ENCODE results near the gene ICE2. TPM values are rescaled to one million over a fixed set of nuclear protein-coding genes. Genes with fewer than 3 reads are reported as not detected.
A peak's percentile ranks its signal among the peaks of the same experiment; 100 is the strongest.

Gene ICE2
- total and polyA plus RNA-seq, 2 donors: 18.7 to 123 TPM

GRCh38 chr15:60390871-60391501 is 88.0 kb downstream of the ICE2 start:
- no peaks in the 10 kb centered on the region for H3K36me3 ChIP-seq (ENCODE audit: insufficient read depth)
- H3K27ac ChIP-seq (ENCODE audit: low read depth): peak overlapping the region; percentile 83
- 13% methylated on average over 6 of the region's 6 CpGs for WGBS
- H3K4me1 ChIP-seq (ENCODE audit: insufficient read depth): peaks cover 6% of the 10 kb centered on the region
- DNase-seq (ENCODE audit: extremely low spot score): no peak
- no peak overlapping the region for H3K4me3 ChIP-seq (ENCODE audit: low read depth, low read length)

- Histone ChIP-seq H3K4me3 (ENCODE audit: low read depth, low read length) (no peak overlapping the region), H3K27ac (ENCODE audit: low read depth) (no peak overlapping the region)
Observed at GRCh38 chr15:60390231-60390630, 88.7 kb downstream of the ICE2 start.

GRCh38 chr15:60389261-60390077 is 89.5 kb downstream of the ICE2 start:
- no peak for DNase-seq (ENCODE audit: extremely low spot score)
- Histone ChIP-seq H3K27ac (ENCODE audit: low read depth) (peak overlapping the region; percentile 28), H3K4me3 (ENCODE audit: low read depth, low read length) (no peak overlapping the region), H3K4me1 (ENCODE audit: insufficient read depth) (peaks cover 2% of the 10 kb centered on the region), H3K36me3 (ENCODE audit: insufficient read depth) (no peaks in the 10 kb centered on the region)
- 45% methylated on average over 8 of the region's 8 CpGs for WGBS

More at GRCh38 chr15:60390231-60390630, 88.7 kb downstream of the ICE2 start:
- Histone ChIP-seq H3K4me1 (ENCODE audit: insufficient read depth) (peaks cover 4% of the 10 kb centered on the region), H3K36me3 (ENCODE audit: insufficient read depth) (no peaks in the 10 kb centered on the region)
- WGBS: 78% methylated on average over 6 of the region's 6 CpGs
- no peak for DNase-seq (ENCODE audit: extremely low spot score)

- H3K27ac ChIP-seq (ENCODE audit: low read depth): no peak overlapping the region
- no peaks in the 10 kb centered on the region for H3K36me3 ChIP-seq (ENCODE audit: insufficient read depth)
- no peak for DNase-seq (ENCODE audit: extremely low spot score)
- H3K4me3 ChIP-seq (ENCODE audit: low read depth, low read length): no peak overlapping the region
- H3K4me1 ChIP-seq (ENCODE audit: insufficient read depth): peaks cover 1% of the 10 kb centered on the region
- 88% methylated on average over 1 of the region's 1 CpG for WGBS
Observed at GRCh38 chr15:60387321-60387720, 91.6 kb downstream of the ICE2 start.

- no peak overlapping the region for H3K27ac ChIP-seq (ENCODE audit: low read depth)
- WGBS: 79% methylated on average over 4 of the region's 4 CpGs
- H3K4me3 ChIP-seq (ENCODE audit: low read depth, low read length): no peak overlapping the region
- no peaks in the 10 kb centered on the region for H3K36me3 ChIP-seq (ENCODE audit: insufficient read depth)
- DNase-seq (ENCODE audit: extremely low spot score): no peak
- H3K4me1 ChIP-seq (ENCODE audit: insufficient read depth): peaks cover 1% of the 10 kb centered on the region
Observed at GRCh38 chr15:60386615-60387014, 92.3 kb downstream of the ICE2 start.

- H3K4me1 ChIP-seq (ENCODE audit: insufficient read depth): peaks cover 1% of the 10 kb centered on the region
- no peak overlapping the region for H3K4me3 ChIP-seq (ENCODE audit: low read depth, low read length)
- H3K27ac ChIP-seq (ENCODE audit: low read depth): no peak overlapping the region
- peaks cover 4% of the 10 kb centered on the region for H3K36me3 ChIP-seq (ENCODE audit: insufficient read depth)
- WGBS: 85% methylated on average over 7 of the region's 7 CpGs
- no peak for DNase-seq (ENCODE audit: extremely low spot score)
Observed at GRCh38 chr15:60385620-60386552, 93.1 kb downstream of the ICE2 start.

- H3K36me3 ChIP-seq (ENCODE audit: insufficient read depth): peaks cover 5% of the 10 kb centered on the region
Observed at GRCh38 chr15:60384526-60385126, 94.3 kb downstream of the ICE2 start.

GRCh38 chr15:60384053-60384452 is 94.9 kb downstream of the ICE2 start:
- 44% methylated on average over 3 of the region's 3 CpGs for WGBS
- H3K36me3 ChIP-seq (ENCODE audit: insufficient read depth): peaks cover 5% of the 10 kb centered on the region
- no peak overlapping the region for H3K27ac ChIP-seq (ENCODE audit: low read depth)
- H3K4me1 ChIP-seq (ENCODE audit: insufficient read depth): peaks cover 3% of the 10 kb centered on the region
- no peak overlapping the region for H3K4me3 ChIP-seq (ENCODE audit: low read depth, low read length)
- no peak for DNase-seq (ENCODE audit: extremely low spot score)

More at GRCh38 chr15:60384526-60385126, 94.3 kb downstream of the ICE2 start:
- Histone ChIP-seq H3K4me1 (ENCODE audit: insufficient read depth) (peaks cover 3% of the 10 kb centered on the region), H3K27ac (ENCODE audit: low read depth) (no peak overlapping the region), H3K4me3 (ENCODE audit: low read depth, low read length) (no peak overlapping the region)
- DNase-seq (ENCODE audit: extremely low spot score): no peak
- WGBS: 87% methylated on average over 3 of the region's 3 CpGs

- WGBS: 89% methylated on average over 8 of the region's 8 CpGs
- DNase-seq (ENCODE audit: extremely low spot score): no peak
- Histone ChIP-seq H3K4me1 (ENCODE audit: insufficient read depth) (peaks cover 3% of the 10 kb centered on the region), H3K36me3 (ENCODE audit: insufficient read depth) (peaks cover 5% of the 10 kb centered on the region), H3K4me3 (ENCODE audit: low read depth, low read length) (no peak overlapping the region), H3K27ac (ENCODE audit: low read depth) (no peak overlapping the region)
Observed at GRCh38 chr15:60382773-60383674, 95.9 kb downstream of the ICE2 start.

- WGBS: 90% methylated on average over 8 of the region's 8 CpGs
- H3K27ac ChIP-seq (ENCODE audit: low read depth): no peak overlapping the region
- peaks cover 5% of the 10 kb centered on the region for H3K36me3 ChIP-seq (ENCODE audit: insufficient read depth)
Observed at GRCh38 chr15:60381148-60381788, 97.7 kb downstream of the ICE2 start.

GRCh38 chr15:60379525-60380274 is 99.2 kb downstream of the ICE2 start:
- Histone ChIP-seq H3K4me1 (ENCODE audit: insufficient read depth) (peaks cover 3% of the 10 kb centered on the region), H3K27ac (ENCODE audit: low read depth) (no peak overlapping the region), H3K36me3 (ENCODE audit: insufficient read depth) (peaks cover 5% of the 10 kb centered on the region), H3K4me3 (ENCODE audit: low read depth, low read length) (no peak overlapping the region)
- no peak for DNase-seq (ENCODE audit: extremely low spot score)
- WGBS: 58% methylated on average over 8 of the region's 8 CpGs

More at GRCh38 chr15:60381148-60381788, 97.7 kb downstream of the ICE2 start:
- Histone ChIP-seq H3K4me1 (ENCODE audit: insufficient read depth) (peaks cover 3% of the 10 kb centered on the region), H3K4me3 (ENCODE audit: low read depth, low read length) (no peak overlapping the region)
- DNase-seq (ENCODE audit: extremely low spot score): no peak

Measured in urinary bladder (tissue), 4 donors.